Hypothalamus (tissue), 51 donors: ENCODE measurements around the gene ABCC1.

Experiments used
- DNase-seq, 51 donors: peaks; one replicate each; lab custom pipeline; 2025; lab: John Stamatoyannopoulos, UW

ABCC1 gene

GRCh38 chr16:16071631-16072244 is 122.3 kb downstream of the ABCC1 start:
- DNase-seq: no peak

GRCh38 chr16:16073001-16073545 is 123.7 kb downstream of the ABCC1 start:
- no peak for DNase-seq

GRCh38 chr16:16073891-16074881 is 124.8 kb downstream of the ABCC1 start:
- DNase-seq: no peak

- DNase-seq: peak in 18 of 51 donors; percentile 3 to 48 (median 13)
These were observed 126.3 kb downstream of the ABCC1 start for GRCh38 chr16:16075488-16076422.

- DNase-seq: no peak
These were observed 127.0 kb downstream of the ABCC1 start for GRCh38 chr16:16076423-16076813.

- no peak for DNase-seq
These were observed 131.1 kb downstream of the ABCC1 start for GRCh38 chr16:16080465-16081065.

- DNase-seq: no peak
These were observed 131.7 kb downstream of the ABCC1 start for GRCh38 chr16:16081141-16081540.

- DNase-seq: no peak
These were observed 132.8 kb downstream of the ABCC1 start for GRCh38 chr16:16082255-16082654.

- no peak for DNase-seq
These were observed 134.2 kb downstream of the ABCC1 start for GRCh38 chr16:16083421-16084156.

GRCh38 chr16:16084874-16085273 is 135.5 kb downstream of the ABCC1 start:
- DNase-seq: no peak

GRCh38 chr16:16086653-16087446 is 137.4 kb downstream of the ABCC1 start:
- DNase-seq: no peak

- DNase-seq: no peak
These were observed 140.8 kb downstream of the ABCC1 start for GRCh38 chr16:16090238-16090637.

GRCh38 chr16:16092925-16093627 is 143.7 kb downstream of the ABCC1 start:
- DNase-seq: no peak

- no peak for DNase-seq
These were observed 144.4 kb downstream of the ABCC1 start for GRCh38 chr16:16093628-16094332.

GRCh38 chr16:16095646-16096045 is 146.2 kb downstream of the ABCC1 start:
- no peak for DNase-seq

- DNase-seq: peak in 2 of 51 donors; percentile 3 to 5
These were observed 146.9 kb downstream of the ABCC1 start for GRCh38 chr16:16096121-16096857.

- DNase-seq: no peak
These were observed 147.4 kb downstream of the ABCC1 start for GRCh38 chr16:16096858-16097213.
